ENCODE data around the gene MCOLN2.
"Not testable (repeated sequence)": the region's sequence is repeated elsewhere in the genome, so short reads cannot be mapped to it uniquely, and the experiment has no call there.

MCOLN2 gene

GRCh38 chr1:84939761-84940160, 57.2 kb downstream of the MCOLN2 start:
- no peak for DNase-seq

- no peak for DNase-seq
These were observed 57.8 kb downstream of the MCOLN2 start for GRCh38 chr1:84939151-84939550.

GRCh38 chr1:84936116-84936810, 60.6 kb downstream of the MCOLN2 start:
- peak; percentile 14 for DNase-seq

GRCh38 chr1:84933011-84933611, 63.8 kb downstream of the MCOLN2 start:
- DNase-seq: no peak

- DNase-seq: no peak
These were observed 66.1 kb downstream of the MCOLN2 start for GRCh38 chr1:84930831-84931230.

GRCh38 chr1:84930329-84930728, 66.6 kb downstream of the MCOLN2 start:
- no peak for DNase-seq

- no peak for DNase-seq
These were observed 67.3 kb downstream of the MCOLN2 start for GRCh38 chr1:84929581-84929980.

GRCh38 chr1:84928979-84929378, 67.9 kb downstream of the MCOLN2 start:
- no peak for DNase-seq

GRCh38 chr1:84923317-84923716, 73.6 kb downstream of the MCOLN2 start:
- DNase-seq: no peak

- DNase-seq: no peak
These were observed 76.8 kb downstream of the MCOLN2 start for GRCh38 chr1:84920159-84920558.

GRCh38 chr1:84919461-84919970, 77.4 kb downstream of the MCOLN2 start:
- DNase-seq: no peak

GRCh38 chr1:84918726-84919336, 78.1 kb downstream of the MCOLN2 start:
- DNase-seq: no peak

- DNase-seq: no peak
These were observed 80.0 kb downstream of the MCOLN2 start for GRCh38 chr1:84916897-84917296.

GRCh38 chr1:84913555-84913892, 83.4 kb downstream of the MCOLN2 start:
- no peak for DNase-seq

- DNase-seq: no peak
These were observed 84.0 kb downstream of the MCOLN2 start for GRCh38 chr1:84912726-84913554.

GRCh38 chr1:84908746-84909464, 88.0 kb downstream of the MCOLN2 start:
- not testable (repeated sequence) for DNase-seq

- DNase-seq: peak; percentile 7
These were observed 89.7 kb downstream of the MCOLN2 start for GRCh38 chr1:84907095-84907827.

- DNase-seq: not testable (repeated sequence)
These were observed 94.2 kb downstream of the MCOLN2 start for GRCh38 chr1:84902727-84903126.

- no peak for DNase-seq
These were observed 96.9 kb downstream of the MCOLN2 start for GRCh38 chr1:84899969-84900368.

- no peak for DNase-seq
These were observed 100.6 kb downstream of the MCOLN2 start for GRCh38 chr1:84896279-84896678.

- no peak for DNase-seq
These were observed 104.0 kb downstream of the MCOLN2 start, which contains the start of gene LPAR3 for GRCh38 chr1:84892705-84893618. TSS of gene LPAR3 (minus strand) at chr1:84893206. CDS start at chr1:84866120, 27,086 bp downstream.
